Muscle layer of duodenum (tissue), 2 donors: Measurements from ENCODE around the gene POLR2B.

Source experiments
- H3K27ac ChIP-seq: one replicate; pipeline ENCODE4 v1.7.0; 2013; ENCODE audit warnings: mild to moderate bottlenecking, low read length
- H3K27me3 ChIP-seq: one replicate; pipeline ENCODE4 v1.7.0; 2013; ENCODE audit warnings: low read depth, mild to moderate bottlenecking, control low read depth, low read length
- H3K36me3 ChIP-seq, 2 donors: one replicate each; pipeline ENCODE4 v1.7.0; 2013; ENCODE audit warnings: low read length in 2 of 2, control low read depth in 1 of 2, mild to moderate bottlenecking in 1 of 2; ENCODE audit not compliant: insufficient read depth in 2 of 2, control insufficient read depth in 1 of 2
- H3K4me1 ChIP-seq, 2 donors: one replicate each; pipeline ENCODE4 v1.7.0; 2013; ENCODE audit warnings: low read length in 2 of 2, mild to moderate bottlenecking in 2 of 2, control low read depth in 1 of 2, moderate library complexity in 1 of 2; ENCODE audit not compliant: insufficient read depth in 2 of 2, control insufficient read depth in 1 of 2
- H3K4me3 ChIP-seq, 2 donors: one replicate each; pipeline ENCODE4 v1.7.0; 2013; ENCODE audit warnings: low read length in 2 of 2, low read depth in 1 of 2, mild to moderate bottlenecking in 1 of 2
- H3K9me3 ChIP-seq, 2 donors: one replicate each; pipeline ENCODE4 v1.7.0; 2013; ENCODE audit warnings: low read length in 2 of 2, control low read depth in 1 of 2, mild to moderate bottlenecking in 1 of 2; ENCODE audit not compliant: control insufficient read depth in 1 of 2
- donor health status: healthy.

POLR2B gene

DNA sequence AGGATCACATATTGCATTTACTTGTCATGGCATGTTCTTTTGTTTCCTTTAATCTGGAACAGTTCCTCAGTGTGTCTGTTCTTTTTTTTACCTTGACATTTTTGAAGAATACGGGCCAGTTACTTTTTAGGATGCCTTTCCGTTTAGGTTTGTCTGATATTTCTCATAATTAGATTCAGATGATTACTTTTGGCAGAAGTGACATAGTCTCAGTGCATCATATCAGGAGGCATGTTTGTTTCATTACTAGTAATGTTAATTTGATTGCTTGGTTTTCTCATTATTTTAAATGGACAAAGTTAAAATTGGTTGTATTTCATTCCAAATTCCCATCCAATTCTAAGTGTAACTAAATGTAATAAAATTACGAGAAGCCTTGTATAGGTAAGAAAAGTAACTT lies 8.3 kb downstream of the POLR2B start:
- Histone ChIP-seq H3K36me3 (peaks cover 35 to 48% of the 10 kb centered on the region in 2 donors), H3K27ac (no peak overlapping the region), H3K9me3 (no peaks in the 10 kb centered on the region), H3K4me1 (peaks cover 0 to 5% of the 10 kb centered on the region in 2 donors), H3K4me3 (no peak overlapping the region), H3K27me3 (no peaks in the 10 kb centered on the region)

DNA sequence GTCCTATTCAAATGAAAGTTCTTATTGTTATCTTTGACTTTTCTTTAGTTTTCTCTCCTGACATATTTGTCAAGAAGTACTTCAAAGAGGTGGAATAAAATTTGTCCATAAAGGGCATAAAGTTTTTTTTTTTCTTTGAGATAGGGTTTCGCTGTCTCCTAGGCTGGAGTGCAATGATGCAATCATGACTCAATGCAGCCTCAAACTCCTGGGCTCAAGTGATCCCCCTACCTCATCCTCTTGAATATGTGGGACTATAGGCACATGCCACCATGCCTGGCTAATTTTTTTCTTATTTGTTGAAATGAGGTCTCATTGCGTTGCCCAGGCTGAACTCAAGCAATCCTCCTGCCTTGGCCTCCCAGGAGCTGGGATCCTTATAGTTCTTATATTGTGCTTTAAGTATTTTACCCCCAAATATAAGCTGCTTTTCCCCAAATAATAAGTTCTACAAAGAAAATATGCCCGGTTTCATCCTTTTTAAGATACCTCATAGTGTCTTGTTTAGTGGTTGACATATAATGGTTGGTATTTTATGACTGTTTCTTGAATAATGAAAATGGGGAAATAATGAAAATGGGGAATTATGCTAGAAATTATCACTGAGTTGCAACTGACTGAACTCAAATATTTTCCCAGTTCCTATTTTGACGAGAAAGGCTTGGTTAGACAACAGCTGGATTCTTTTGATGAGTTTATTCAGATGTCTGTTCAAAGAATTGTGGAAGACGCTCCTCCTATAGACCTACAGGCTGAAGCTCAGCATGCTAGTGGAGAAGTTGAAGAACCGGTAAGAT lies 11.6 kb downstream of the POLR2B start:
- Histone ChIP-seq H3K4me3 (no peak overlapping the region), H3K4me1 (peaks cover 1 to 4% of the 10 kb centered on the region in 2 donors), H3K27me3 (no peaks in the 10 kb centered on the region), H3K36me3 (peaks cover 44 to 56% of the 10 kb centered on the region in 2 donors), H3K27ac (no peak overlapping the region), H3K9me3 (no peaks in the 10 kb centered on the region)

DNA sequence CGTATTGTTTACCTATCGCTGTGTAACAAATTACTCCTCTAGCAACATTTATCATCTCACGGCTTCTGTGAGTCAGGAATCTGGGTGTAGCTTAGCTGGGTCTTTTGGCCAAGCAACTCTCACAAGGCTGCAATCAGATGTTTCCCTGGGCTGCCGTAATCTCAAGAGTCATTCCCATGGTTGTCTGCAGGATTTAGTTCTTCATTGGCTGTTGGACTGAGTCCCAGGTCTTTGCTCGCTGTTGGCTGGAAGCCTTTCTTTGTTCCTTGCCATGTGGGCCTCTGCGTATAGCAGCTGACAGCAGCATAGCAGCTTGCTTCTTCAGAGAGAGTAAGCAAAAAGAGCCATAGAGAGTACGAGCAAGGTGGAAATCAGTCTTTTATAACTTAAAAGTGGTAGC lies 16.8 kb downstream of the POLR2B start:
- no peaks in the 10 kb centered on the region for H3K9me3 ChIP-seq
- H3K27me3 ChIP-seq = no peaks in the 10 kb centered on the region
- H3K27ac ChIP-seq = no peak overlapping the region
- peaks cover 36% of the 10 kb centered on the region in 2 donors for H3K36me3 ChIP-seq
- peaks cover 8 to 11% of the 10 kb centered on the region in 2 donors for H3K4me1 ChIP-seq
- no peak overlapping the region for H3K4me3 ChIP-seq

GRCh38 chr4:56999751-57000150 lies 21.1 kb downstream of the POLR2B start:
- Histone ChIP-seq H3K4me3 (no peak overlapping the region), H3K27ac (no peak overlapping the region), H3K36me3 (peaks cover 26 to 37% of the 10 kb centered on the region in 2 donors), H3K27me3 (no peaks in the 10 kb centered on the region), H3K4me1 (peaks cover 8 to 11% of the 10 kb centered on the region in 2 donors), H3K9me3 (no peaks in the 10 kb centered on the region)

DNA sequence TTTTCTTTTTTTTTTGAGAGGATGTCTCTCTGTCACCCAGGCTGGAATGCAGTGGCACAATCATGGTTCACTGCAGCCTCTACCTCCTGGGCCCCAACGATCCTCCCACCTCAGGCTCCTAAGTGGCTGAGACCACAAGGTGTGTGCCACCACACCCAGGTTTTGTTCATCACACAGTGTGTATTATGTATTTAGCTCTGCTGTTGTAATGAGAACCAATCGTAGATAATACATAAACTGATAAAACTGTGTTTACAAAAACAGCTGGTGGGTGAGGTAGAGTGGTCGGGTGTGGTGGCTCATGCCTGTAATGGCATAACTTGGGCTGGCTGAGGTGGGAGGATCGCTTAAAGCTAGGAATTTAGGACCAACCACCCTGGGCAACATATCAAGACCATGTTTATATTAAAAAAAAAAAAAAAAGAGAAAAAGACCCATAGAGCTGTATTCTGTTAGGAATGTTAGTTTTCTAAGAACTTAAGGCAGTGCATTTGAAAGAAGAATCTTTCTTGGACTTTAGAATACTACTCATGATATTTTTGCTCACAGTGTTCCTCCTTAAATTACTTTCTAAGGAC lies 34.9 kb downstream of the POLR2B start:
- Histone ChIP-seq H3K4me3 (no peak overlapping the region), H3K4me1 (no peaks in the 10 kb centered on the region), H3K9me3 (no peaks in the 10 kb centered on the region), H3K36me3 (peaks cover 54 to 68% of the 10 kb centered on the region in 2 donors), H3K27me3 (no peaks in the 10 kb centered on the region), H3K27ac (no peak overlapping the region)

DNA sequence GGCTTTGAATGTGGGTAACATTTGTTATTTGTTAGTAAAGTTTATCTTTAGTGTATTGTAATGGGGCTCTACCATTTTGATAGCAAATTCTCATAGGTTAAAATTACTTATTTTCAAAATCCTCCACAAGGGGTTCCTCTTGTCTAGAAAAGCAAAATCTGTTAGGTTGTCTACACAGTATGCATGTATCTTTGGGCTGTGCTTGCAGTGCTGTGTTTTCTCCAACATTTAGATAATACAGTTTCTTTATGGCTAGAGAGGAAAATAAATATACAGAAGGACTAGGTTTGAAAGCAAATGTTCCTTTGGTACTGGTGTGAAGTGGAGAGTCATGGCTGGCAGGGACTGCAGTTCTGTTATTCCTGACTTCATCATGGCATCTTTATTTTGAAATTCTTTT lies 40.3 kb downstream of the POLR2B start:
- Histone ChIP-seq H3K9me3 (no peaks in the 10 kb centered on the region), H3K4me1 (peaks cover 0 to 5% of the 10 kb centered on the region in 2 donors), H3K27me3 (no peaks in the 10 kb centered on the region), H3K27ac (no peak overlapping the region), H3K36me3 (peaks cover 67 to 80% of the 10 kb centered on the region in 2 donors), H3K4me3 (no peak overlapping the region)

- Histone ChIP-seq H3K27ac (no peak overlapping the region), H3K4me1 (peaks cover 0 to 5% of the 10 kb centered on the region in 2 donors), H3K36me3 (peaks cover 75 to 82% of the 10 kb centered on the region in 2 donors), H3K9me3 (no peaks in the 10 kb centered on the region), H3K27me3 (no peaks in the 10 kb centered on the region), H3K4me3 (no peak overlapping the region)
Observed at GRCh38 chr4:57020467-57021101, 41.9 kb downstream of the POLR2B start.

DNA sequence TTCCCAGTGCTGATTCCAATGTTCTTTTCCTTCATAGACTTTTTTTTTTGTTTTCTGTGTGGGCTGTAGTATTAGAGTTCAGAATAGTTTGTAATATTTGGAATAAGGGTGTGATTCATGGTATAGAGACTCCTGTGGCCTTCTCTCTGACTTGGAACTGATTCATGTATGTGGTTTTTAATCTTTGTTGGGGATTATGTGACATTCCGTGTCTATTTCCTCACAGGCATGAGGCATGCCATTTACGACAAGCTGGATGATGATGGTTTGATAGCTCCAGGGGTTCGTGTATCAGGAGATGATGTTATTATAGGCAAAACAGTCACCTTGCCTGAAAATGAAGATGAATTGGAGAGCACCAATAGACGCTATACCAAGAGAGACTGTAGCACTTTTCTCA lies 44.4 kb downstream of the POLR2B start:
- Histone ChIP-seq H3K27me3 (no peaks in the 10 kb centered on the region), H3K36me3 (peaks cover 74 to 80% of the 10 kb centered on the region in 2 donors), H3K27ac (no peak overlapping the region), H3K4me3 (no peak overlapping the region), H3K4me1 (peaks cover 0 to 5% of the 10 kb centered on the region in 2 donors), H3K9me3 (no peaks in the 10 kb centered on the region)

- H3K4me3 ChIP-seq = no peak overlapping the region
- H3K4me1 ChIP-seq = peaks cover 0 to 8% of the 10 kb centered on the region in 2 donors
- H3K36me3 ChIP-seq = peaks cover 27 to 34% of the 10 kb centered on the region in 2 donors
- no peaks in the 10 kb centered on the region for H3K9me3 ChIP-seq
- H3K27ac ChIP-seq = no peak overlapping the region
- no peaks in the 10 kb centered on the region for H3K27me3 ChIP-seq
Observed at GRCh38 chr4:57034520-57034919, 55.8 kb downstream of the POLR2B start.

DNA sequence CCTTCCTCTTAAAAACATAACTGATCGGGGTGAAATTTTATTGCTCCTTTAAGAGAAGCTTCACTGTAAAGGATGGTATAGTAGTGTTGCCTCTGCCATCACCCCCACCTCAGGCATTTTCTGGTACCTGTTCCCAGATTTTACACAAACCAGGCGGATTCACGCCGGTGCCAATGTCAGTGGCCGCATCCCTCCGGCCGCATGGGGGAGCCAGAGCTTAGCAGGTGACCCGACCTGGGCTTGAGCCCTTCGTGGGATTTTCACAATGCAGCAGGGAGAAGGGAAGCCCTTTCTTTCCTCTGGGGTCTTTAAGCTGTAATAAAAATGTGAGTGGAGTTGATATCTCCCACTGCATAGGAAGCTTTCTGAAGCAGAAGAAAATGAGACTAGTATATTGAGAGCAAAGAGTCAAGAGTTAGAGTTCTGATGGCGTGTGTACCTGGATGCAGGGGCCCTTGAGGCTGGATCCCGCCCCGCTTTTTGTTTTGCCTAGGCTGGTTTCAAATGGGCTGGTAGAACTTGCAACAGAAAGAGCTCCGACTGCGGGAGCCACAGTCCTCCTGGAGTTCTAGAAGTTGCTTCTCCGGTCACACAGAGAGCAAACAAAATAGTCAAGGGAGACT lies 59.4 kb downstream of the POLR2B start:
- Histone ChIP-seq H3K4me1 (peaks cover 0 to 8% of the 10 kb centered on the region in 2 donors), H3K36me3 (peaks cover 2 to 20% of the 10 kb centered on the region in 2 donors), H3K9me3 (no peaks in the 10 kb centered on the region), H3K4me3 (no peak overlapping the region), H3K27ac (no peak overlapping the region), H3K27me3 (no peaks in the 10 kb centered on the region)

DNA sequence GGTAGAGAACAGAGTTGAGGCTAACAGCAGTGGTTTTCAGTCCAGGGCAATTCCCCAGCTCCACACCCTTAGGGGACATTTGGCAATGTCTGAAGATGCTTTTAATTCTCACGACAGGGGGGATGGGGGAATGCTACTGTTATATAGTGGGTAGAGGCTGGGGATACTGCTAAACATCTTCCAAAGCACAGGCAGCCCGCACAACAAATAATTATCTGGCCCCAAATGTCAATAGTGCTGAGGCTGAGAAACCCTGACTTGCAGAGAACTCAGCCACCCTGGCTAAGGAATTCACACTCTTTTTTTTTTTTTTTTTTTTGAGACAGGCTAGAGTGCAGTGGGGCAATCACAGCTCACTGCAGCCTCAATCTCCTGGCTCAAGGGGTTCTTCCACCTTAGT lies 60.6 kb downstream of the POLR2B start:
- no peak overlapping the region for H3K4me3 ChIP-seq
- H3K27ac ChIP-seq = no peak overlapping the region
- no peaks in the 10 kb centered on the region for H3K9me3 ChIP-seq
- peaks cover 3 to 14% of the 10 kb centered on the region in 2 donors for H3K4me1 ChIP-seq
- peaks cover 0 to 16% of the 10 kb centered on the region in 2 donors for H3K36me3 ChIP-seq
- no peaks in the 10 kb centered on the region for H3K27me3 ChIP-seq
